Left renal cortex interstitium (tissue), 4 donors: Measurements from ENCODE around the gene PRSS2. TPM values are rescaled to one million over a fixed set of nuclear protein-coding genes. Genes with fewer than 3 reads are reported as not detected.

Experiments used
- DNase-seq, 4 donors: peaks; one replicate each; pipeline ENCODE4 v3.0.0-alpha.2; 2013; ENCODE audit warnings: low read depth in 4 of 4, low spot score in 2 of 4, missing footprints in 1 of 4
- polyA plus RNA-seq, 4 donors: library from polyadenylated mRNA; unstranded; fragments of 120-200 nt; gene quantifications; one replicate each; pipeline ENCODE4 v1.2.1, GENCODE V29; 2013; ENCODE audit not compliant: insufficient read length in 4 of 4

The PRSS2 gene
- polyA plus RNA-seq, 4 donors = not detected

DNA sequence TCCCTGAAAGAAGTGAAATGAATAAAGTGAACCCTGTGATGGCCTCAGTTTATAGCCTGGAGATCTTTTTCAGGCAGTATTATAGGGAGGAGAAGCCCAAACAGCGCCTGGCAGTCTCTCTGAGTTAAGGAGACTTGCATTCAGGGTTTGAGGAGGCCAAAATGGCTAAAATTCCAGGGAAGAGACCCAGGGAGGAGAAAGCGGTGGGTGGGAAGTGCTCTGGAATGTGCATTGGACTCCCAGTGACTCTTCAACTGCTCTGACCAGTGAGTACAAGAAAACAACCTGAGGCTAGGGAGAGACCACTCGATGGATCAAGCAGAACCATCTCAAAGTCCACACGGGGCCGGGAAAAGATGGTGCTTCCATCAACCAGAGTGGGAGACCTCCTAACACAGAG, 48.8 kb downstream of the PRSS2 start:
- no peak for DNase-seq

DNA sequence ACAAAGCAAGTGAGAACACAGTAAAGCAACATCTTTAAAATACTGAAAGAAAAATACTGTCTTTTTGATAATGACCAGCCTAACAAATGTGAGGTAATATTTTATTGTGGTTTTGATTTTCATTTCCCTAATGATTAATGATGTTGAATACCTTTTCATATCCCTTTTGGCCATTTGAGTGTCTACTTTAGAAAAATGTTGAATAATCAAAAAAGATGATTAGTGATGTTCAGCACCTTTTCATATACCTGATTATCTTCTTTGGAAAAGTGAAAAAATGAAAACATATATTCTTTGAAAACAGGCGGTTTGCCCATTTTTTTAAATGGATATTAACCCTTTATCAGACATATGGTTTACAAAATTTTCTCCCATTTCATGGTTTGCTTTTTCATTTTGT, 51.9 kb downstream of the PRSS2 start:
- no peak for DNase-seq

Other genes with a start within 250 kb of the PRSS2 start
- gene PRSS1, start 21.5 kb upstream of the PRSS2 start, polyA plus RNA-seq = not detected
- 10 to 100 TPM; 21.0 to 28.6 (median 25.1) TPM for gene EPHB6, start 84.1 kb downstream of the PRSS2 start, polyA plus RNA-seq
- 10 to 100 TPM in 2 of 4 donors, 1 to 10 TPM in 2; 8.4 to 16.5 (median 11.5) TPM for gene TRPV6, start 114.8 kb downstream of the PRSS2 start, polyA plus RNA-seq
- gene TRPV5, start 162.8 kb downstream of the PRSS2 start, polyA plus RNA-seq = 1 to 10 TPM in 2 of 4 donors, under 1 TPM in 2; 0.56 to 2.7 (median 1.3) TPM
- 1 to 10 TPM in 2 of 4 donors, under 1 TPM in 2; 0.24 to 1.3 (median 0.72) TPM for gene LLCFC1, start 168.5 kb downstream of the PRSS2 start, polyA plus RNA-seq
- gene KEL, start 191.4 kb downstream of the PRSS2 start, polyA plus RNA-seq = 1 to 10 TPM; 1.6 to 3.8 (median 2.7) TPM